ENCODE measurements around the gene GNAT1. TPM values are rescaled to one million over a fixed set of nuclear protein-coding genes. Genes with fewer than 3 reads are reported as not detected.

GNAT1 gene
- total and polyA plus RNA-seq, 2 of the 13 experiments (the other 11 are each of a cell fraction or from before 2014, with no cell fraction given) = 0.15 TPM; not detected in 1

- no peak for TF ChIP-seq RERE (CRISPR knock-in tag; IDR thresholded peaks at IDR 0.05; ENCODE audit: low read depth)
- no peak for TF ChIP-seq MEIS2 (CRISPR knock-in tag; IDR thresholded peaks at IDR 0.05)
- 0 out of 2 replicates have a peak, but pooled peaks have one; percentile 20 for TF ChIP-seq GFI1 (CRISPR knock-in tag; IDR thresholded peaks at IDR 0.05; ENCODE audit: borderline replicate concordance)
- no peak for TF ChIP-seq ZNF614 (CRISPR knock-in tag; IDR thresholded peaks at IDR 0.05; ENCODE audit: borderline replicate concordance)
- TF ChIP-seq ZNF496 (CRISPR knock-in tag; IDR thresholded peaks at IDR 0.05; ENCODE audit: insufficient replicate concordance) = no peak
- no peak for TF ChIP-seq ZNF205 (CRISPR knock-in tag; IDR thresholded peaks at IDR 0.05)
- no peak for TF ChIP-seq ZNF430 (CRISPR knock-in tag; IDR thresholded peaks at IDR 0.05)
- TF ChIP-seq ZBTB2 (CRISPR knock-in tag; IDR thresholded peaks at IDR 0.05; ENCODE audit: low read depth) = no peak
- no peak for TF ChIP-seq USF2 (IDR thresholded peaks at IDR 0.05; ENCODE audit: low read depth, low read length)
- no peak for TF ChIP-seq USF2 (CRISPR knock-in tag; IDR thresholded peaks at IDR 0.05; ENCODE audit: borderline replicate concordance)
- TF ChIP-seq GTF2F1 (IDR thresholded peaks at IDR 0.05; ENCODE audit: low read length) = no peak
- TF ChIP-seq, protein P1, sequence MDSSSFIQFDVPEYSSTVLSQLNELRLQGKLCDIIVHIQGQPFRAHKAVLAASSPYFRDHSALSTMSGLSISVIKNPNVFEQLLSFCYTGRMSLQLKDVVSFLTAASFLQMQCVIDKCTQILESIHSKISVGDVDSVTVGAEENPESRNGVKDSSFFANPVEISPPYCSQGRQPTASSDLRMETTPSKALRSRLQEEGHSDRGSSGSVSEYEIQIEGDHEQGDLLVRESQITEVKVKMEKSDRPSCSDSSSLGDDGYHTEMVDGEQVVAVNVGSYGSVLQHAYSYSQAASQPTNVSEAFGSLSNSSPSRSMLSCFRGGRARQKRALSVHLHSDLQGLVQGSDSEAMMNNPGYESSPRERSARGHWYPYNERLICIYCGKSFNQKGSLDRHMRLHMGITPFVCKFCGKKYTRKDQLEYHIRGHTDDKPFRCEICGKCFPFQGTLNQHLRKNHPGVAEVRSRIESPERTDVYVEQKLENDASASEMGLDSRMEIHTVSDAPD (CRISPR knock-in tag; IDR thresholded peaks at IDR 0.05) = no peak
- TF ChIP-seq, protein P2, sequence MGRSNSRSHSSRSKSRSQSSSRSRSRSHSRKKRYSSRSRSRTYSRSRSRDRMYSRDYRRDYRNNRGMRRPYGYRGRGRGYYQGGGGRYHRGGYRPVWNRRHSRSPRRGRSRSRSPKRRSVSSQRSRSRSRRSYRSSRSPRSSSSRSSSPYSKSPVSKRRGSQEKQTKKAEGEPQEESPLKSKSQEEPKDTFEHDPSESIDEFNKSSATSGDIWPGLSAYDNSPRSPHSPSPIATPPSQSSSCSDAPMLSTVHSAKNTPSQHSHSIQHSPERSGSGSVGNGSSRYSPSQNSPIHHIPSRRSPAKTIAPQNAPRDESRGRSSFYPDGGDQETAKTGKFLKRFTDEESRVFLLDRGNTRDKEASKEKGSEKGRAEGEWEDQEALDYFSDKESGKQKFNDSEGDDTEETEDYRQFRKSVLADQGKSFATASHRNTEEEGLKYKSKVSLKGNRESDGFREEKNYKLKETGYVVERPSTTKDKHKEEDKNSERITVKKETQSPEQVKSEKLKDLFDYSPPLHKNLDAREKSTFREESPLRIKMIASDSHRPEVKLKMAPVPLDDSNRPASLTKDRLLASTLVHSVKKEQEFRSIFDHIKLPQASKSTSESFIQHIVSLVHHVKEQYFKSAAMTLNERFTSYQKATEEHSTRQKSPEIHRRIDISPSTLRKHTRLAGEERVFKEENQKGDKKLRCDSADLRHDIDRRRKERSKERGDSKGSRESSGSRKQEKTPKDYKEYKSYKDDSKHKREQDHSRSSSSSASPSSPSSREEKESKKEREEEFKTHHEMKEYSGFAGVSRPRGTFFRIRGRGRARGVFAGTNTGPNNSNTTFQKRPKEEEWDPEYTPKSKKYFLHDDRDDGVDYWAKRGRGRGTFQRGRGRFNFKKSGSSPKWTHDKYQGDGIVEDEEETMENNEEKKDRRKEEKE (IDR thresholded peaks at IDR 0.05) = no peak
- 0 out of 2 replicates have a peak, but pooled peaks have one; percentile 23 for TF ChIP-seq KDM2A (CRISPR knock-in tag; IDR thresholded peaks at IDR 0.05; ENCODE audit: borderline replicate concordance, low read depth)
- no peak for TF ChIP-seq ZNF264 (CRISPR knock-in tag; IDR thresholded peaks at IDR 0.05)
These were observed 14.2 kb downstream of the GNAT1 start (continued) for GRCh38 chr3:50205413-50206276.

Data from HepG2 (cell line).